Kidney (tissue), 14 donors: ENCODE measurements around the gene RPL27. TPM values are rescaled to one million over a fixed set of nuclear protein-coding genes. Genes with fewer than 3 reads are reported as not detected.
A peak's percentile ranks its signal among the peaks of the same experiment; 100 is the strongest.

Experiments used
- DNase-seq, 5 donors: peaks; one replicate each; pipeline ENCODE4 v3.0.0-alpha.2; 2013 to 2020
- FAIRE-seq: peaks from 2 replicates; lab custom pipeline; 2012; peaks lifted over from hg19 to GRCh38; lab: Jason Lieb, UNC
- H3K27ac ChIP-seq, 2 donors: one replicate each; pipeline ENCODE4 v1.7.0; 2013; ENCODE audit warnings: low read depth in 2 of 2, low read length in 2 of 2, inconsistent platforms in 1 of 2
- H3K27me3 ChIP-seq: one replicate; pipeline ENCODE4 v1.7.1; 2013; ENCODE audit warnings: low read length, inconsistent platforms; ENCODE audit not compliant: control insufficient read depth, insufficient read depth
- H3K36me3 ChIP-seq, 3 donors: one replicate each; pipeline versions ENCODE4 v1.7.0 to v1.7.1; 2013; ENCODE audit warnings: low read length in 3 of 3, control low read depth in 1 of 3, inconsistent platforms in 1 of 3; ENCODE audit not compliant: insufficient read depth in 3 of 3, control insufficient read depth in 2 of 3
- H3K4me1 ChIP-seq, 3 donors: one replicate each; pipeline versions ENCODE4 v1.7.0 to v1.7.1; 2013; ENCODE audit warnings: low read length in 3 of 3, inconsistent platforms in 1 of 3, low read depth in 1 of 3; ENCODE audit not compliant: control insufficient read depth in 2 of 3, insufficient read depth in 2 of 3
- H3K4me3 ChIP-seq, 3 donors: one replicate each; pipeline versions ENCODE4 v1.7.0 to v1.8.1; 2013; ENCODE audit warnings: low read length in 3 of 3, control low read depth in 1 of 3, inconsistent platforms in 1 of 3
- H3K9ac ChIP-seq, 3 donors: one replicate each; pipeline versions ENCODE4 v1.7.0 to v1.7.1; 2013; ENCODE audit warnings: low read length in 3 of 3, control low read depth in 1 of 3, inconsistent platforms in 1 of 3
- H3K9me3 ChIP-seq, 3 donors: one replicate each; pipeline versions ENCODE4 v1.7.0 to v1.7.1; 2013; ENCODE audit warnings: low read length in 3 of 3, control low read depth in 1 of 3, inconsistent platforms in 1 of 3; ENCODE audit not compliant: control insufficient read depth in 2 of 3, insufficient read depth in 1 of 3
- intact Hi-C: fragments of 100-400 bp; cut with DNase I; formaldehyde crosslinking; loops from one replicate; pipeline ENCODE4 v1.11.1; 2022
- polyA plus RNA-seq: library from polyadenylated mRNA; stranded (reverse); fragments of 350-450 nt; fragmentation: Illumina TruSeq; extraction: RNeasy Lipid Tissue Mini Kit (QIAGEN cat#74804); gene quantifications from one replicate; pipeline ENCODE4 v1.2.3, GENCODE V29; 2014; ENCODE audit warnings: low read depth, low replicate concordance; ENCODE audit not compliant: insufficient read depth
- total RNA-seq: library from RNA; stranded (reverse); fragmentation: NEBNext Ultra II Directional; extraction: Animal tissue kit (Norgen Biotek cat#: 25700); gene quantifications from one replicate; pipeline ENCODE4 v1.2.1, GENCODE V29; 2021
- TF ChIP-seq, protein P1 (sequence below): IDR thresholded peaks from 3 replicates; pipeline ENCODE4 v1.5.1; 2012; ENCODE audit warnings: mild to moderate bottlenecking, moderate library complexity, borderline replicate concordance; ENCODE audit not compliant: insufficient read depth; ENCODE audit errors: extremely low read depth
- donor health status: control.
- donor health status: control.
- donor health status: control.
- donor health status: control.
- donor health status: control.
- donor health status: DM: yes; HTN: yes; CAD: no.
- donor health status: Normal renal cell carcinoma (clear cell type).

RPL27 gene
- total and polyA plus RNA-seq, 2 donors from 2014 or later = 759 to 1,823 TPM

DNA sequence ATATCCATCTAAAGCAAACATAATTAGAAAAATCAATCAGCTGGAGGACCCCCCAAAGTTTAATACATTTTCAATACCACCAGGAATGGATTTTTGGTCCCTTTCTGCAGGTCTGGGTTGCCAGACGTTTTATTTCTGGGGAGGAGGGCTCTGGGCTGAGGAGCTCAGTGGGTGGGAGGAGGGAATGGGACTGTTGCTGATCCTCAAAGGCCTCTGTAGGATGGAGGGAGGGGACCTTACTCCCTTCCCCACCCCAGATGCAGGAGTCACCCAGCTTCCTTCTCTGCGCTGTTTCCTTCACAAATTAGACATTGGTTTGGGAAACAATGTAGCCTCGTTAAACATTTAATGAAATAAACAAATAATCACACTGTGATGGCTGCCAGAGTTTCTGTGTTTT lies 33.4 kb downstream of the RPL27 start:
- intact Hi-C loops = no loop called here
- no peak for DNase-seq
- no peak overlapping the region for H3K27ac ChIP-seq
- TF ChIP-seq, protein P1, sequence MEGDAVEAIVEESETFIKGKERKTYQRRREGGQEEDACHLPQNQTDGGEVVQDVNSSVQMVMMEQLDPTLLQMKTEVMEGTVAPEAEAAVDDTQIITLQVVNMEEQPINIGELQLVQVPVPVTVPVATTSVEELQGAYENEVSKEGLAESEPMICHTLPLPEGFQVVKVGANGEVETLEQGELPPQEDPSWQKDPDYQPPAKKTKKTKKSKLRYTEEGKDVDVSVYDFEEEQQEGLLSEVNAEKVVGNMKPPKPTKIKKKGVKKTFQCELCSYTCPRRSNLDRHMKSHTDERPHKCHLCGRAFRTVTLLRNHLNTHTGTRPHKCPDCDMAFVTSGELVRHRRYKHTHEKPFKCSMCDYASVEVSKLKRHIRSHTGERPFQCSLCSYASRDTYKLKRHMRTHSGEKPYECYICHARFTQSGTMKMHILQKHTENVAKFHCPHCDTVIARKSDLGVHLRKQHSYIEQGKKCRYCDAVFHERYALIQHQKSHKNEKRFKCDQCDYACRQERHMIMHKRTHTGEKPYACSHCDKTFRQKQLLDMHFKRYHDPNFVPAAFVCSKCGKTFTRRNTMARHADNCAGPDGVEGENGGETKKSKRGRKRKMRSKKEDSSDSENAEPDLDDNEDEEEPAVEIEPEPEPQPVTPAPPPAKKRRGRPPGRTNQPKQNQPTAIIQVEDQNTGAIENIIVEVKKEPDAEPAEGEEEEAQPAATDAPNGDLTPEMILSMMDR = no peak
- H3K4me1 ChIP-seq = no peaks in the 10 kb centered on the region
- FAIRE-seq = no peak
- no peak overlapping the region for H3K9ac ChIP-seq
- H3K4me3 ChIP-seq = no peak overlapping the region
- no peaks in the 10 kb centered on the region for H3K27me3 ChIP-seq
- H3K9me3 ChIP-seq = no peaks in the 10 kb centered on the region
- no peaks in the 10 kb centered on the region for H3K36me3 ChIP-seq

DNA sequence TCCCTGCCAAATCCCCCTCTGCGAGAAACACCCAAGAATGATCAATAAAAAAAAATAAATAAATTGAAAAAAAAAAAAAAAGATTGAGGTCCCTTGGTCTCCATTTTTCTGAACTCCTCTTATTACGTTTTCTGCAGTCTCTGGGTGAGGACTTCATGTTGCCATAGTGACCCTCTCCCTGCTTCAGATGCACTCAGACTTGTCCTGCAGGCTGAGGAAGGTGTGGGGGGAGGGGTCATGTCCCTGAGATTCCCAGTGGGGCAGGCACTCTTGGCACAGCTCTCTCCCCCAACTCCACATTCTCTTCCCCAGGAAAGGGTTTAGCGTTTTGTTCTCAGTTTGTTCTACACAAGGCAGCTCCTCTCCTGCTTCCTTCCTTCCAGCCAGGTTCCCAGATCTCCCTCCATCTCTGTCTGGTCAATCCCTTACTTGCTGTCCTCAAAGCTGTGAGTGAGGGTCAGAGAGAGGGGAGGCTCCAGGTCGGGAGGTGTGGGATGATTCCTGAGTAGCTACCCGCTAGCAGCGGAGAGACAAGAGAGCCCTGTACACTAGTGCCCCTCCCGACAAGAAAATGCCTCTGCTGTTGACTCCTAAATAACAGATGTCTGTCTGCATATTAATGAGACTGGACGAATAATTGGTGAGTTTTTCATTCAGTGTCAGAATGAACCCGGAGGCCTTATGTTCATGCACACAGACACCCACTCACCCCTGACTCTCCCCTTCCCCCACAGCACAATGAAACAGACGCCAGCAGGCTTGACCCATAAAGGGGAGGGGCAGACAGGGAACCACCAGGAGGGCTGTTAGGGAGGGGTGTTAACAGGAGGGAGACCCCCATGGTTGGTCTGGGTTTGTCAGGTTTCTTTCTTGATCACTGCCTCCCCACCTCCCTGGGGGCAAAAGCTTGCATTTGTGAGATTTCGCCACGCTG lies 36.0 kb downstream of the RPL27 start:
- H3K27ac ChIP-seq = no peak overlapping the region
- intact Hi-C loops = no loop called here
- H3K4me1 ChIP-seq = no peaks in the 10 kb centered on the region
- H3K27me3 ChIP-seq = no peaks in the 10 kb centered on the region
- DNase-seq = peak; percentile 20 to 70 (median 64)
- H3K36me3 ChIP-seq = no peaks in the 10 kb centered on the region
- FAIRE-seq = no peak
- H3K9ac ChIP-seq = no peak overlapping the region
- no peaks in the 10 kb centered on the region for H3K9me3 ChIP-seq
- no peak overlapping the region for H3K4me3 ChIP-seq
- TF ChIP-seq, protein P1 = no peak

DNA sequence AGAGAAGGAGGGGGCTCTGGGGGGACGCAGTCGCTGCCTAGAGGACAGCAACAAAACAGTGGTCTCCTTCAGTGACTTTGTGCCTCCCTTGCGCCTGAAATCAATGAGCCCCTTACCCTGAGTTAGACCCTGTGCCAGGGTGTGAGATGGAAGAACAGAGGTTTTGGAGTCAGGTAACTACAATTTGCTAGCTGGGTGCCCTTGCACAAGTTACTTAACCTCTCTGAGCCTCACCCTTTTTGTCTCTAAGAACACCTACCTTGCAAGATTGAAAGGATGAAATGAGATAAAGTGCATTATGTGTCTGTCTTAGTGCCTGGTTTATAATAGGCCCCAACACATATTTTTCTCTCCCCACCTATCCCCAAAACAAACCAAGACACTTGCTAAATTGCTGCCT lies 36.7 kb downstream of the RPL27 start:
- TF ChIP-seq, protein P1 = no peak
- H3K9me3 ChIP-seq = no peaks in the 10 kb centered on the region
- H3K4me3 ChIP-seq = no peak overlapping the region
- H3K27ac ChIP-seq = no peak overlapping the region
- intact Hi-C loops = no loop called here
- DNase-seq = no peak
- H3K9ac ChIP-seq = no peak overlapping the region
- no peak for FAIRE-seq
- H3K36me3 ChIP-seq = no peaks in the 10 kb centered on the region
- no peaks in the 10 kb centered on the region for H3K4me1 ChIP-seq
- no peaks in the 10 kb centered on the region for H3K27me3 ChIP-seq
